OCI-LY7 (cell line): Measurements from ENCODE around the gene ELL. TPM values are rescaled to one million over a fixed set of nuclear protein-coding genes. Genes with fewer than 3 reads are reported as not detected.
A peak's percentile ranks its signal among the peaks of the same experiment; 100 is the strongest.

Source experiments
- BruUV-seq: library from RNA; stranded (reverse); fragments of 400-500 nt; replicated peaks from 2 replicates; lab custom pipeline; 2021; lab: Mats Ljungman, UMichigan
- CTCF ChIA-PET: fragments of 300-600 bp; sonication (Branson Sonifier 250); formaldehyde crosslinking; loops from one replicate; lab custom pipeline; 2022; ENCODE audit warnings: antibody characterized with exemption; ENCODE audit not compliant: unreplicated experiment; lab: Charles Lee
- POLR2A ChIA-PET: fragments of 300-600 bp; sonication (Branson Sonifier 250); formaldehyde crosslinking; loops from one replicate; lab custom pipeline; 2022; ENCODE audit warnings: antibody characterized with exemption; lab: Charles Lee
- DNase-seq: peaks from one replicate; pipeline ENCODE4 v3.0.0-alpha.2; 2015; ENCODE audit warnings: low spot score
- H2AFZ ChIP-seq: fragments of 200-600 bp; sonication (generic), shearing (Covaris generic); 2 replicates; pipeline ENCODE4 v1.6.1; 2014; ENCODE audit warnings: mild to moderate bottlenecking, antibody characterized with exemption, low read length, moderate library complexity
- H3K27ac ChIP-seq: fragments of 200-600 bp; sonication (generic); 2 replicates; pipeline ENCODE4 v1.5.1; 2014; ENCODE audit warnings: mixed run types, low read depth, mild to moderate bottlenecking, moderate library complexity, low read length, inconsistent platforms; ENCODE audit not compliant: poor library complexity, severe bottlenecking
- H3K36me3 ChIP-seq: fragments of 200-600 bp; sonication (generic); 2 replicates; pipeline ENCODE4 v1.6.1; 2014; ENCODE audit warnings: mild to moderate bottlenecking, antibody characterized with exemption, low read length, moderate library complexity, mixed read lengths; ENCODE audit not compliant: insufficient read depth
- H3K4me1 ChIP-seq: fragments of 200-600 bp; sonication (generic); 2 replicates; pipeline ENCODE4 v1.5.1; 2014; ENCODE audit warnings: mild to moderate bottlenecking, low read length; ENCODE audit not compliant: insufficient read depth, poor library complexity, severe bottlenecking
- H3K4me2 ChIP-seq: fragments of 200-600 bp; sonication (generic); 2 replicates; pipeline ENCODE4 v1.6.1; 2014; ENCODE audit warnings: mild to moderate bottlenecking, low read length
- H3K4me3 ChIP-seq: fragments of 200-600 bp; sonication (generic); 2 replicates; pipeline ENCODE4 v1.5.1; 2014; ENCODE audit warnings: mild to moderate bottlenecking, low read depth, low read length; ENCODE audit not compliant: poor library complexity, severe bottlenecking
- H3K79me2 ChIP-seq: fragments of 200-600 bp; sonication (generic); 2 replicates; pipeline ENCODE4 v1.6.1; 2016; ENCODE audit warnings: low read depth, mild to moderate bottlenecking, low read length, moderate library complexity, mixed read lengths; ENCODE audit not compliant: insufficient read depth
- H3K9me2 ChIP-seq: fragments of 200-600 bp; sonication (generic); 2 replicates; pipeline ENCODE4 v1.6.1; 2016; ENCODE audit warnings: mild to moderate bottlenecking, low read length, mixed read lengths; ENCODE audit not compliant: insufficient read depth
- H3K9me3 ChIP-seq: fragments of 200-600 bp; sonication (generic); 2 replicates; pipeline ENCODE4 v1.6.1; 2014; ENCODE audit warnings: mild to moderate bottlenecking, mixed run types, low read length, mixed read lengths
- H4K20me1 ChIP-seq: fragments of 200-600 bp; sonication (generic); 2 replicates; pipeline ENCODE4 v1.6.1; 2014; ENCODE audit warnings: mild to moderate bottlenecking, antibody characterized with exemption, low read length, moderate library complexity, mixed read lengths; ENCODE audit not compliant: insufficient read depth
- EZH2phosphoT487 ChIP-seq: fragments of 200-600 bp; sonication (generic); IDR thresholded peaks from 2 replicates; pipeline ENCODE4 v1.6.1; 2018; ENCODE audit warnings: low read depth, borderline replicate concordance, mild to moderate bottlenecking, mixed run types, antibody characterized with exemption, low read length, moderate library complexity, mixed read lengths
- intact Hi-C: fragments of 100-400 bp; cut with micrococcal nuclease; formaldehyde crosslinking; loops from one replicate; pipeline ENCODE4 v1.10.0; 2022; ENCODE audit not compliant: unreplicated experiment
- total RNA-seq, 2 experiments: library from RNA; depleted of rRNA in 1 of 2; stranded (reverse); fragments of >200 nt in 1 of 2; shearing (Covaris generic) in 1 of 2; gene quantifications; 2 replicates each; pipeline ENCODE4 v1.2.3, GENCODE V29; 2014 to 2022
- TF ChIP-seq, protein P1 (sequence below): fragments of 200-600 bp; sonication (generic); conservative IDR thresholded peaks from 2 replicates; pipeline ENCODE4 v1.5.1; 2014; ENCODE audit warnings: mild to moderate bottlenecking, antibody characterized with exemption, low read length, moderate library complexity, mixed read lengths

The ELL gene
- total RNA-seq, 2 experiments from 2014 or later, result 14.4 to 24.6 TPM

DNA sequence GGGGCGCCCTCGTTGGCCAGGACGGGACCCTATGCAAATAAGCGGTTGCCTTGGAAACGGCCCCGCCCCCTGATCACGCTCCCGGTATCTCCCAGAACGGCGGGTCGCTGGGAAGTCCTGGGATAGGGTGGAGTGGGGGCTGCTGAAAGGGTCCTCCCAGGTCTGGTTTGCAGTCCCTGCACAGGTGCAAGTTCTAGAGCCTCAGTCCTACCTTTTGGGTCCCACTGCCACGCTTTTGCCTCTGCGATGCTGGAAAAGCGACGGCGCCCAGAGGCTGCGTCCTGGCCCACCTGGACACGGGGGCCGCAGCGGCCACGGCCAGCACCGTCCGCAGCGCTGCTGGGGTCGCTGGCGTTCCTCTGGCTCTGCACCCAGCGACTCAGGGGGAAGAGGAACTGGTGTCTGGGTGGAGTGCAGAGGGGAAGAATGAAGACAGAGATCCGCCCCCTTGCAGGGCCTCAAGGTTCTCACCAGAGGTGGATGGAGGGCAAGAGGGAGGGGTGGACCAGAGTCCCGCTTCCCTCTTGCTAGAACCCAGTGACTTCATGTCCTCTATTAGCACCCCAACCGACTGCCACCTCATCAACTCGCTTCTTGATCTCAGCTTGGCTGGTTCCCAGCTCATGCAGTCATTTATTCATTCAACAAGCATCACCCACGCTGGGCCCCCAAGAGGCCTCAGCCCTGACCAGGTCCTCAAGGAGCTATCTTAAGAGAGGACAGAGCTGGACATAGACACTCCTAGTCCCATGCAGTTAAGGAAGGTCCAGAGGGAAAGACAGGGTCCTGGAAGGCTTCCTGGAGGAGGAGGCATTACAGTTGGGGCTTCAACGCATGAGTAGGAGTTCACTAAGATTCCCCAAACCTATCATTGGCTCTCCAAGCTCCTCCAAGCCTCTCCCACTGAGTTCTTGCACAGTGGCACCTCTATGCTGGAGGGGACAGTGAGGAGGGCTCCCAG, 124.3 kb downstream of the ELL start, which contains the start of gene LRRC25:
Gene LRRC25, minus strand, starts transcription at position 381 of the 961 bp plus-strand sequence. CDS start 659 bp downstream, outside the sequence.
- no peak within 1 kb of the TSS for H3K27ac ChIP-seq
- intact Hi-C loops, result no loop called here
- DNase-seq, result peak; percentile 77

DNA sequence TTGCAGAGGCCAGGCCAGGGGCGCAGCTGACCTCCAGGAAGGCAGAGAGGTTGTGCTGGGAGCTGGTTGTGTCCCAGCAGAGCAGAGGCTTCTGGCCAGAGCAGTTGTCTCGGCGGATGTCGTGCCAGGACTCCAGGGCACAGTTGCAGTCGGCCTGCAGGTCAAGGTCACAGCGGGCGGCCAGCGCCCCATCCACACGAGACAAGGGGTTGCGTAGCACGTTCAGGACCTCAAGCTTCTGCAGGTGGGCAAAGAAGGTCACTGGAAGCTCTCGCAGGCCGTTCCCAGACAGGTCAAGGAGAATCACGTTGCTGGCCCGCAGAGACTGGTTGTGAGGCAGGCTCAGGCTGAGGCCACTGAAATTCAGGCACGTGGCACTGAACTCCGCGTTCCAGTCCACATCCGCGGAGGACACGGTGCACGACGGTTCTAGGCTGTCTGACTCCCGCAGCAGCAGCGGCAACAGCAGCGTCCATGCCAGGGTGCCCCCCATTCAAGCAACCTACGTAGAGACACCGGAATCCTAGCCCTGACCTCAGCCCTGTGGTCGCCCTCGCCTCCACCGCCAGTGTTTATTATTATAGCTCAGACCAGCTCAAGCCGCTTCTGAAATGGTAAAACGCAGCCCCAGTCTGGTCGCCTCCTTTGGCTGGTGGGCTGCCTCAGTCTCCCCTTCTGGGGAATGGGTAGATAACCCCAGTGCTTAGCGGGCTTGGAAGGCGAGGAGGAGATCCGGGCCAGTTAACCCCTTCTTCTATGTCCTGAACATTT, 125.2 kb downstream of the ELL start:
- H3K4me2 ChIP-seq, result peak overlapping the region; percentile 91
- no TSS peak for BruUV-seq
- H2AFZ ChIP-seq, result peak overlapping the region; percentile 42; the same call in 1 of the 2 replicates
- no peaks in the 10 kb centered on the region for H4K20me1 ChIP-seq
- TF ChIP-seq EZH2phosphoT487, result no peak
- TF ChIP-seq, protein P1, sequence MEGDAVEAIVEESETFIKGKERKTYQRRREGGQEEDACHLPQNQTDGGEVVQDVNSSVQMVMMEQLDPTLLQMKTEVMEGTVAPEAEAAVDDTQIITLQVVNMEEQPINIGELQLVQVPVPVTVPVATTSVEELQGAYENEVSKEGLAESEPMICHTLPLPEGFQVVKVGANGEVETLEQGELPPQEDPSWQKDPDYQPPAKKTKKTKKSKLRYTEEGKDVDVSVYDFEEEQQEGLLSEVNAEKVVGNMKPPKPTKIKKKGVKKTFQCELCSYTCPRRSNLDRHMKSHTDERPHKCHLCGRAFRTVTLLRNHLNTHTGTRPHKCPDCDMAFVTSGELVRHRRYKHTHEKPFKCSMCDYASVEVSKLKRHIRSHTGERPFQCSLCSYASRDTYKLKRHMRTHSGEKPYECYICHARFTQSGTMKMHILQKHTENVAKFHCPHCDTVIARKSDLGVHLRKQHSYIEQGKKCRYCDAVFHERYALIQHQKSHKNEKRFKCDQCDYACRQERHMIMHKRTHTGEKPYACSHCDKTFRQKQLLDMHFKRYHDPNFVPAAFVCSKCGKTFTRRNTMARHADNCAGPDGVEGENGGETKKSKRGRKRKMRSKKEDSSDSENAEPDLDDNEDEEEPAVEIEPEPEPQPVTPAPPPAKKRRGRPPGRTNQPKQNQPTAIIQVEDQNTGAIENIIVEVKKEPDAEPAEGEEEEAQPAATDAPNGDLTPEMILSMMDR, result no peak
- peak overlapping the region; percentile 66 for H3K4me3 ChIP-seq
- no peaks in the 10 kb centered on the region for H3K9me3 ChIP-seq
- no peak overlapping the region for H3K27ac ChIP-seq
- no peak for DNase-seq
- H3K9me2 ChIP-seq, result no peaks in the 10 kb centered on the region
- CTCF ChIA-PET, result interaction anchor here (1.0 kb wide), 1 partner anchor 9 kb away, joined by 3 read pairs; no protein-coding TSS in a partner anchor
- POLR2A ChIA-PET, result interaction anchor here (0.6 kb wide), 2 partner anchors 9 to 226 kb away, joined by 3 read pairs; no protein-coding TSS in a partner anchor
- no peaks in the 10 kb centered on the region for H3K79me2 ChIP-seq
- intact Hi-C loops, result no loop called here
- H3K36me3 ChIP-seq, result no peaks in the 10 kb centered on the region
- peaks cover 51% of the 10 kb centered on the region for H3K4me1 ChIP-seq

More for the DNA sequence above, 124.3 kb downstream of the ELL start, which contains the start of gene LRRC25:
- Histone ChIP-seq H3K9me3 (no peaks in the 10 kb centered on the region), H3K9me2 (no peaks in the 10 kb centered on the region), H3K79me2 (no peaks in the 10 kb centered on the region), H3K4me3 (peak within 1 kb of the TSS; percentile 66), H3K4me1 (peaks cover 57% of the 10 kb centered on the region), H3K36me3 (no peaks in the 10 kb centered on the region), H2AFZ (peak within 1 kb of the TSS; percentile 42; the same call in 1 of the 2 replicates), H4K20me1 (no peaks in the 10 kb centered on the region), H3K4me2 (peak within 1 kb of the TSS; percentile 91)
- no TSS peak for BruUV-seq
- TF ChIP-seq, protein P1, result no peak; the same call in 1 of the 2 replicates
- no peak for TF ChIP-seq EZH2phosphoT487
- POLR2A ChIA-PET, result no interaction called here
- CTCF ChIA-PET, result interaction anchor here (0.5 to 1.0 kb wide), 3 partner anchors 10 to 97 kb away, joined by 3 to 27 read pairs (median 3); no protein-coding TSS in a partner anchor
